ENCODE results near the gene RBMS3. TPM values are rescaled to one million over a fixed set of nuclear protein-coding genes. Genes with fewer than 3 reads are reported as not detected.

The RBMS3 gene
- total RNA-seq, 1 donor from 2014 or later: 47.6 TPM

GRCh38 chr3:29412110-29412509, 131.2 kb downstream of the RBMS3 start:
- peaks cover 55% of the 10 kb centered on the region for H3K4me1 Mint-ChIP-seq (ENCODE audit: low read depth)
- peak overlapping the region; percentile 37 for H3K27ac Mint-ChIP-seq (ENCODE audit: unreplicated experiment)
- TF ChIP-seq CTCF (IDR thresholded peaks at IDR 0.05): no peak
- H3K9me3 Mint-ChIP-seq (ENCODE audit: low read depth): no peaks in the 10 kb centered on the region
- peaks cover 5% of the 10 kb centered on the region for H3K36me3 Mint-ChIP-seq (ENCODE audit: low read depth)
- H3K4me3 Mint-ChIP-seq (ENCODE audit: unreplicated experiment): no peak overlapping the region
- no peak for DNase-seq (ENCODE audit: low spot score)
- no peaks in the 10 kb centered on the region for H3K27me3 Mint-ChIP-seq (ENCODE audit: low read depth)

- TF ChIP-seq CTCF (IDR thresholded peaks at IDR 0.05): no peak
- H3K9me3 Mint-ChIP-seq (ENCODE audit: low read depth): no peaks in the 10 kb centered on the region
- no peak overlapping the region for H3K4me3 Mint-ChIP-seq (ENCODE audit: unreplicated experiment)
- no peak for DNase-seq (ENCODE audit: low spot score)
- H3K36me3 Mint-ChIP-seq (ENCODE audit: low read depth): peaks cover 2% of the 10 kb centered on the region
- peaks cover 55% of the 10 kb centered on the region for H3K4me1 Mint-ChIP-seq (ENCODE audit: low read depth)
- no peak overlapping the region for H3K27ac Mint-ChIP-seq (ENCODE audit: unreplicated experiment)
- H3K27me3 Mint-ChIP-seq (ENCODE audit: low read depth): no peaks in the 10 kb centered on the region
Measured at GRCh38 chr3:29414468-29415224, 133.8 kb downstream of the RBMS3 start.

GRCh38 chr3:29415482-29416223, 134.8 kb downstream of the RBMS3 start:
- H3K36me3 Mint-ChIP-seq (ENCODE audit: low read depth): no peaks in the 10 kb centered on the region
- H3K9me3 Mint-ChIP-seq (ENCODE audit: low read depth): no peaks in the 10 kb centered on the region
- peak overlapping the region; percentile 15 for H3K27ac Mint-ChIP-seq (ENCODE audit: unreplicated experiment)
- H3K27me3 Mint-ChIP-seq (ENCODE audit: low read depth): no peaks in the 10 kb centered on the region
- no peak for DNase-seq (ENCODE audit: low spot score)
- H3K4me3 Mint-ChIP-seq (ENCODE audit: unreplicated experiment): no peak overlapping the region
- H3K4me1 Mint-ChIP-seq (ENCODE audit: low read depth): peaks cover 54% of the 10 kb centered on the region
- TF ChIP-seq CTCF (IDR thresholded peaks at IDR 0.05): no peak

- H3K27ac Mint-ChIP-seq (ENCODE audit: unreplicated experiment): no peak overlapping the region
- no peak overlapping the region for H3K4me3 Mint-ChIP-seq (ENCODE audit: unreplicated experiment)
- H3K9me3 Mint-ChIP-seq (ENCODE audit: low read depth): no peaks in the 10 kb centered on the region
- H3K36me3 Mint-ChIP-seq (ENCODE audit: low read depth): no peaks in the 10 kb centered on the region
- no peaks in the 10 kb centered on the region for H3K27me3 Mint-ChIP-seq (ENCODE audit: low read depth)
- DNase-seq (ENCODE audit: low spot score): no peak
- H3K4me1 Mint-ChIP-seq (ENCODE audit: low read depth): peaks cover 49% of the 10 kb centered on the region
- TF ChIP-seq CTCF (IDR thresholded peaks at IDR 0.05): peak; percentile 47
Measured at GRCh38 chr3:29416514-29416913, 135.6 kb downstream of the RBMS3 start.

GRCh38 chr3:29420106-29420505, 139.2 kb downstream of the RBMS3 start:
- no peaks in the 10 kb centered on the region for H3K27me3 Mint-ChIP-seq (ENCODE audit: low read depth)
- H3K27ac Mint-ChIP-seq (ENCODE audit: unreplicated experiment): no peak overlapping the region
- peaks cover 27% of the 10 kb centered on the region for H3K4me1 Mint-ChIP-seq (ENCODE audit: low read depth)

More at GRCh38 chr3:29420106-29420505, 139.2 kb downstream of the RBMS3 start:
- no peak for DNase-seq (ENCODE audit: low spot score)
- H3K36me3 Mint-ChIP-seq (ENCODE audit: low read depth): no peaks in the 10 kb centered on the region
- no peak for TF ChIP-seq CTCF (IDR thresholded peaks at IDR 0.05)
- H3K4me3 Mint-ChIP-seq (ENCODE audit: unreplicated experiment): no peak overlapping the region
- H3K9me3 Mint-ChIP-seq (ENCODE audit: low read depth): no peaks in the 10 kb centered on the region
